ENCODE results near the gene PLAC8L1.

Gene PLAC8L1

DNA sequence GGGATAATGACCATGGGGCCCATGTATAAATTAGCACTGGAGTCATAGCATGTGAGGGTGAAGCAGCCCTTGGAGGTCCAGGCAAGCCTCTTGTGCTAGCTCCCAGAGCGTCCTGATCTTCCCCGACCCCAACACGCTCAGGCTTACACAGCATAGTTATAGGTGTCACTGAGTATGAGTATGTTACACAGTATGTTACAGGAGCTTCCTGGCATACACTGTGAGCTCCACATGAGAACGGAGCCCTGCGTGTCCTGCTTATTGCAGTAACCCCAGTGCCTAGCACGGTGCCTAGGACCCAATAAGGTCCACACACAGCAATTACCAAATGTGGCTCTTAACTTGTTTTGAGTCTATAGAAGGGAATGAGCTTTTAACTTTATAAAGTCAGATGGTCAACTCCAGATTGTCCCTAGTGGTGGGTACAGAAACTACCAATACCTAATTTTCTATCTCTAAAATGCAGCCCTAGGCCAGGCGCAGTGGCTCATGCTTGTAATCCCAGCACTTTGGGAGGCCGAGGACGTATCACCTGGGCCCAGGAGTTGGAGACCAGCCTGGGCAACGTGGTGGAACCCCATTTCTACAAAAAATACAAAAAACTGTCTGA is 64.1 kb downstream of the PLAC8L1 start:
- DNase-seq: no peak

DNA sequence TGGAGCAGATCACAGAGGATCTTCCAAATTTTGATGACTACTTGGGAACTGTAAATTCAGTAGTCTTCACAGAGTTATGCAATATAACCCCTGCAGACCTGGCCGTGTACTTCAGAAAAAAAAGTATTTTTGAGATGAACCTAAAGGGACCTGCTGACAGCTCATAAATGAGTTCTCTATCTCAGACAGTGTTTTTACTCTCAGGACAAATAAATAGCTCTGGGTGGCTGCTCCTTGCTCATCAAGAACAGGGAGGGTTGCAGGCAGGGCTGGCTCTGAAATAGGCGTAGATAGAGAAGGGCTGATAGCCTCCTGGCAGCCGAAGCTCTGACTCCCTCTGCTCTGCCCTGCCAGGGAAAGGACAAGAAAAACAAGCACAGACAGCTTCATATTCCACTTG is 64.8 kb downstream of the PLAC8L1 start:
- DNase-seq: no peak

DNA sequence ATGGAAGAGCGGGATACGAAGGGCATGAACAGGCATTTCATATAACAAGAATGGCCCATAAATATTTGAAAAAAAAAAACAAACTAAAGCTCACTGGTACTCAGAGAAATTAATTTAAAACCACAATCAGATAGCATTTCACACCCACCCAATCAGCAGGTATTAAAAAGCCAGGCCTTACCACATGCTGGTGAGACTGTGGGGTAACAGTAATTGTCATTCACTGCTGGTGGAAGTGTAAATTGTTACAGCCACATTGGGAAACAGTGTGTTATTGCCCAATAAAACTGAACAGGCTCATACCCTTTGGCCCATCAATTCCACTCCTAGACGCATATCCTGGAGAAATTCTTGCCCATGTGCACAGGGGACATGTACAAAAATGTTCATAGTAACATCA is 66.0 kb downstream of the PLAC8L1 start:
- DNase-seq: no peak

DNA sequence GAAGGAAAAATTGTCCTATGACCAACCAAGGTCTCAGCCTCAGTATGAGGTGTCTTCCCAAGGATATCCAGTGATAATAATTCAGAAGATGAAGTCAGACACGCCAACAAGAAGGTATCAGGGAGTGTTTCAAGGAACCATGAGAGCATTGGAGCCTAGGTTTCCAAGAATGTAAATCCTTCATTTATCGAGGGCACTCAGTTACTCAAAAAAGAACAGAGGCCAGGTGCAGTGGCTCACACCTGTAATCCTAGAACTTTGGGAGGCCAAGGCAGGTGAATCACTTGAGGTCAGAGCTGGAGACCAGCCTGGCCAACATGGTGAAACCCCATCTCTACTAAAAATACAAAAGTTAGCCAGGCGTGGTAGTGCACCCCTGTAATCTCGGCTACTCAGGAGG is 70.8 kb downstream of the PLAC8L1 start:
- no peak for DNase-seq

Measured in activated CD4-positive, alpha-beta T cell treated with anti-CD3 and anti-CD28 coated beads for 1 hour (primary cell).